Fibroblast of villous mesenchyme (primary cell): ENCODE measurements around the gene PLD2. TPM values are rescaled to one million over a fixed set of nuclear protein-coding genes. Genes with fewer than 3 reads are reported as not detected.
"Not testable (repeated sequence)": the region's sequence is repeated elsewhere in the genome, so short reads cannot be mapped to it uniquely, and the experiment has no call there.

Experiments used
- DNase-seq: peaks from one replicate; pipeline ENCODE4 v3.0.0-alpha.2; 2010; ENCODE audit warnings: low read depth
- H3K4me3 ChIP-seq: 2 replicates; pipeline ENCODE4 v1.5.1; 2011; ENCODE audit warnings: low read depth, mild to moderate bottlenecking, low read length
- CTCF ChIP-seq: IDR thresholded peaks from 2 replicates; pipeline ENCODE4 v1.5.1; 2012; ENCODE audit warnings: low read depth, mild to moderate bottlenecking, low read length; ENCODE audit not compliant: insufficient read depth
- total RNA-seq: library from RNA; depleted of rRNA; stranded (reverse); fragments of >200 nt; gene quantifications from 2 replicates; pipeline ENCODE4 v1.2.3, GENCODE V29; 2012

The PLD2 gene
- total RNA-seq, 1 donor, result 11.7 TPM

GRCh38 chr17:4815043-4815675 lies 8.2 kb downstream of the PLD2 start:
- H3K4me3 ChIP-seq, result no peak overlapping the region
- no peak for DNase-seq
- TF ChIP-seq CTCF, result peak; percentile 29

- H3K4me3 ChIP-seq, result no peak overlapping the region
- no peak for DNase-seq
- no peak for TF ChIP-seq CTCF
Observed at GRCh38 chr17:4816826-4817225, 9.9 kb downstream of the PLD2 start.

- no peak for DNase-seq
- H3K4me3 ChIP-seq, result no peak overlapping the region
- TF ChIP-seq CTCF, result no peak
Observed at GRCh38 chr17:4818276-4818675, 11.3 kb downstream of the PLD2 start.

DNA sequence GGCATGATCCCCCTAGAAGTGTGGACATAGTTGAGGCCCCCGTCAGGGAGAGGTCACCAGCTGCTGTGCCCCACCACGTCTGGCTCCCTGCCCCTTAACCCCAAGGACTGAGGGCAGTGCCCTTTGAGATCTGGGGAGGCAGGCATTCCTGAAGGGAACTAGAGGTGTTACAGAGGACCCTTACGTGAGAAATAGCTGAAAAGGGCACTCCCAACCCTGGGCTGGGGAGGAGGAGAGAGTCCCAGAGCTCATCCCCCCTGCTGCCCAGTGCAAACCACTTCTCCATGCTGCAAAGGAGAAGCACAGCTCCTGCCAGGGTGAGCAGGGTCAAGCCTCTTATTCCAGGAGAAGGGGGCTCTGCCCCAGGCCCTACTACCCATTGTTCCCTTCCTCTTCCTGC lies 15.9 kb downstream of the PLD2 start:
- H3K4me3 ChIP-seq, result no peak overlapping the region
- no peak for DNase-seq
- no peak for TF ChIP-seq CTCF

DNA sequence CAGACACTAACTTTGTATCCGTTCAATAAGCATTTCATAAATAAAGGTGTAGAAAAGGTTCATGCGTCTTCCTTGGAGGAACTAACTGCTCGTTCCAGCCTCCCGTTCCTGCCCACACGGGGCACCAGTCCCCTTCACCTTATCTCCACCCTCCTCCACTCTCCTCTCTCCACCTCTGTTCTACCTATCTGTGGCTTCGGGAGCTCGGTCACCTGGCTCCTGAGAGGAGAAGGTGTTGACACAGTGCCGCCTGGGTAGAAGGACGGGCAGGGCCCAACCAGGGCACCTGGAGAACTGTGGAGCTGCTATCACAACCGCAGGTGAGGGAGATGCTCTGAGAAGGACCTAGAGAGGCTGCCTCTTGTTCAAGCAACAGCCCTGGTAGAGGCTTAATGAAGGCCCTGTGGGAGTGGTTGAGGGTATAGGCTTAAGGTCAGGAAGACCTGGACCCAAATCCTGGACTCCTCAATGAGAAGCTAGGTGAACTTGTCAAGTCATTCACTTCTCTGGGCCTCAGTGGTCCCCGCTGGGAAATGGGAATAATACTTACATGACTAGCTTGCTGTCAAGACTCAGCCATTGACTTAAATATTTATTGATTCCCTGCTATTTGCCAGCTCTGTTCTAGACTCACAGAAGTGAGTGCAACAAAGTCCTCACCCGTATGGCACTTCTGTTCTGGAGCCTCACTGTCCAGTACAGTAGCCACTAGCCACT lies 16.6 kb downstream of the PLD2 start:
- no peak overlapping the region for H3K4me3 ChIP-seq
- no peak for DNase-seq
- no peak for TF ChIP-seq CTCF

DNA sequence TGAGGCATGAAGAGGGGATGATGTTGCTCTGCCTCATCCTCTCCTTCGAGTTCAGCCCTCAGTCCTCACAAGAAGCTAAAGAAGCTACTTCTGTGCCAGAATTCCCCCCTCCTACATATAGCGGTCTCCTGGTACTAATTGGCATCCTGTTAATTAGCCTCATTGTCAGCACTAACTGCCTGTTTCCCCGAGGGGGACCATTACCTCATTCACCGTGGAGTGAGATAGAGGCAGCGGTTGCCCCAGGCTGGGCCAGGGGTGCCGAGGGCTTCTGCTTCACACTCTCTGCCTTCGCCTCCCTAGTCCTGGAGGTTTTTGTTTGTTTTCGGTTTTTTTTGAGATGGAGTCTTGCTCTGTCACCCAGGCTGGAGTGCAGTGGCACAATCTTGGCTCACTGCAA lies 20.4 kb downstream of the PLD2 start:
- TF ChIP-seq CTCF, result no peak
- H3K4me3 ChIP-seq, result no peak overlapping the region
- no peak for DNase-seq

DNA sequence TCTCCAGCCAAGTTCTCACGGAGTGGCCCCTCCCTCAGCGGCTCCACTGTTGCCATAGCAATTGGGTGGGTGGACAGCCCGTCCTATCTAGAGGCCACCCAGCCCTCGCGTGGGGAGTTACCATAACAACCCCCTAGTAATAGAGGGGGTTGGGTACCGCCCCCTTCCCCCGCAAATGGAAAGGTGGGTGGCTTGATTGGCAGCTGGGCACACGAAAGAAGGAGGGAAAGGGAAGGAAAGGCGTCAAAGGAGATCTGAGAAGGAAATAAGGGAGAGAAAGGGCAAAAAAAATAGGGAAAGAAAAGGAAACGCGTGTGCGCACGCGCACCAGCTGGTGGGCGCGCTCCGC lies 25.9 kb downstream of the PLD2 start:
- H3K4me3 ChIP-seq, result peak overlapping the region; percentile 68
- DNase-seq, result not testable (repeated sequence)
